ENCODE measurements around the gene CCDC141.

The CCDC141 gene

GRCh38 chr2:178863130-178863855, 186.6 kb downstream of the CCDC141 start:
- DNase-seq = no peak

- no peak for DNase-seq
These were observed 189.4 kb downstream of the CCDC141 start for GRCh38 chr2:178860551-178860950.

DNA sequence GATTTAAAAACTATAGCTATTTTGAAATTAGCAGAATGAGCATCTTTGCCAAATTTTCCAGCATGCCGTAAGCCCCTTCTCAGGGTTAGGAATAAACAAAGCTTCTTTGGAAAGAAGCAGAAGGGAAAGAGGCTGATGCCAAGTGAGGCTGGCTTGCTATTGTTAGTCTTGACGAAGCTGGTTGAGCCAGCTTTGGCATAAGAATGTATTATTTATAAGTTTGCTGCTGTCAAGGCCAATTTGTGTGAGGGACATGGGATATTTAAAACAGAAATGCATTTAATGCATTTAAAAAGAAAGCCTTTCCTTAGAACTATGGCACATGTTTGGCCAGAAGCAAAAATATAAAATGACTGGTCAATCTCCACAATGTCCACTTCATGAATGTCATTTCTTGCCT, 190.2 kb downstream of the CCDC141 start:
- DNase-seq = no peak

DNA sequence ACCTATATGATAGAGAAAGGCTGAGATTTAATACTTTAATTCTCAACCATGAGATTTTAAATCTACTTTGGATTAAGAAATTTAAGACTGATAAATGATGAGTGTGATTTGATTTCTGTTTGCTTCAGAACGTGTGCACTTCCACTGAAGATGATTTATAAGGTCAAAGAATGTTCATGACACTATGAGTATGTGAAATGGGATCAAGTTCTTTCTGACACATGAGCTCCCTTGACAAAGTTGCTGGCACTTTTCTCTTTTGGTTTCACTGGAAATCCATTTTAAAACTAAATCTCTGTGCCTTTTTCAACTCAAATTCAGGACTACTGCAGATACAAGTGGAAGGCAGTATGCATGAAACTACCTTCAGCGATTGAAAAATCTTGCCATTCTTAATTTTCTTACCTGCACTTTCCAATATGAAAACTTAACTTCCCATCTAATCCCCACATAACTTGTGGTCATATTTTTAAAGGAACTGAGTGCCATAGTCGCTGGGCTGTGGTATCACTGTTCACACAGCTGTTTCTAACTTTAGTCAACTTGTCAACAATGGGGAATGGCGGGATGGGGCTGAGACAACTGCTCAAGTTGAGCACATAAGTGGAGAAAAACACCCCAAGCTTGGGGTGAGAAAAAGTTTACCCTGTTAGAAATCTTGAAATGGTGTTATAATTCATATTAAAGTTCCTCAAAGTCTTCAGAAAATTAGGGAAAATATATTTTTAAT, 190.9 kb downstream of the CCDC141 start:
- no peak for DNase-seq

- no peak for DNase-seq
These were observed 194.8 kb downstream of the CCDC141 start for GRCh38 chr2:178855151-178855550.

DNA sequence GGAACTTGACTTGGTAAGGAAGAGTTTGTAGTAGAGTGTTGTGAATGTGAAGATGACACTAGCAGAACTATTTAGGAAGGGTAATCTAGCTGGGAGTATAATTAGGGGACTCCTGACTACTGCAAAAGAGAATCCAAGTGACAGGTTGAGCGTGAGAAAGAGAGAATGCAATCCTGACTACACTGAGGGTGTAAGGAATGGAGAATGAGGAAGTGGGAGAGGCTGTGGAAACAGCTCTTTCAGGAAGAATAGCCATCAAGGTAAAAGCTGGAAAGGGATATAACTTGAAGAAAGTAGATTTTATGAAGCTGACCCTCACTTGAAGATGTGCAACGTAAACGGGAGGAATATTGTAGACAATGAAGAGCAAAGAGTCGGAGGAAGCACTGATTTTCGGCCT, 201.6 kb downstream of the CCDC141 start:
- DNase-seq = no peak

DNA sequence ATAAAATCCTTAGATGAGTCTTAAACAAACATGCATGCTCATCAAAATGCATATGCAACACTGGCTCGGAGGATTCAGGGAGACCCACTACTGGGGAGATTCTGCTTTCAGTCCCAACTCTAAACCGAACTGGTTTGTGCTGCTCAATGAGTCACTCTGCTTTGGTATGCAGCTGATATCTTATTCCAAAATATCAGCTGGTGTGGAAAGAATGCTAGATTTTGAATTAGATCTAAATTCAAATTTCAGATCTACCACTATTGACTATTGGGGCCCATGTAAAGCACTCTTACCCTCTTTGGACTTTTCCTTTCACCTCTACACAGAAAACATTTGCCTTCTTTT, 203.5 kb downstream of the CCDC141 start:
- no peak for DNase-seq

DNA sequence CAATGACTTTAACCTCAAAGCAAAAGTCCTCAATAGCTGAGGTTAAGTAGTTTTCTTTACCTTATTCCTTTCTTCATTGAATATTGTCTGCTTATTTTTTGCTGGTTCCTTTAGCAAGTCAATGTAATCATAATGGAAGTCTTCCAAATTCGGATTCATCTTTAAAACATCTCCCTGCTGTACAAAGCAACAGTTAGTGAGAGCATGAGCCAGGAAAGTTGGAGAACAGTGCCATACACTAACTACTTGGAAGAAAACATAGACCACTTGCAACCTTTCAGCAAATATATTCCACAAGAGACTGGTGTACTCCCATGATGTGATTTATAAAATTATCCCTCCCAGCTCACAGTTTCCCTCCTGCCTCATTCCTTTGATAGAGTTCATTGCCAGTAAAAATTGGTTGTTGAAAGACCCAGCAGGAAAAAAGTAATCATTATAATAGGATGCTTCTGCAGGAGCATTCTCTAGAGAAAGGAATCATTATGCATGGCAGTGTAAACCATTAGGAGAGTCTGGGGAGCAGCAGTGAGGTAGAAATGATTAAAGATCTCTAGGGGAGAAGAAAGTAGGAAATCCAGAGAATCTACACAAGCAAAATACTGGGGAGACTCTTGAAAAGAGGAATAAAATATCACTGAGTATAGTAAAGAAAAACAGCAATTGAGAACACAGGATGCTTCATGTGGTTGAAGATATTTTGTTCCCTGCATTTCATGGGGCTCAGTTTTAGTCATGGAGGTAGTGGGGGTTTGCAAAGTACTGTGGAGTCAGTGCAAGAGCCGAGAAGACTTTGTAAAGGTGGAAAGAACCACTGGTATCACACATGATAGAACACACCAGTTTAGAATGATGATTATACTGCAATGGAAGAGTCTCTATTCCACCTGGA, 204.1 kb downstream of the CCDC141 start:
- DNase-seq = no peak

- DNase-seq = no peak
These were observed 205.2 kb downstream of the CCDC141 start for GRCh38 chr2:178844701-178845100.

GRCh38 chr2:178844269-178844668, 205.7 kb downstream of the CCDC141 start:
- DNase-seq = no peak

DNA sequence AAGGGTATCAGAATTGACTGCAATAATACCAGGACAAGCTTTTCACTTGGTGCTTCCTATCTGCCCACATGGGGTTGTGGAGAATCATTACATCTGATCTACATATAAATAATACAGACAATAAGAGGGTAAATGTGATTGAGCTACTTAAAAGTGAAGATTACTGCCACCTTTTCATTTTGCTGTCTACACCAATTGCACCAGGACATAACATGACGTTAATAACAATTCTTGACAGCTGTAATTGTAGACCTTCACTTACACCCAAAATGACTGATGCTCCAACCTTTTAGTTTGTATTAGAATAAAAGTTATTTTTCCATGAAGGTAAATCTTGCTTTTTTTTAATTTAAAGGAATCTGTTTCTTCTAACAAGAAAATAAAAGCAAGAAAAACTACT, 206.2 kb downstream of the CCDC141 start:
- no peak for DNase-seq

- DNase-seq = no peak
These were observed 213.1 kb downstream of the CCDC141 start for GRCh38 chr2:178836807-178837206.

DNA sequence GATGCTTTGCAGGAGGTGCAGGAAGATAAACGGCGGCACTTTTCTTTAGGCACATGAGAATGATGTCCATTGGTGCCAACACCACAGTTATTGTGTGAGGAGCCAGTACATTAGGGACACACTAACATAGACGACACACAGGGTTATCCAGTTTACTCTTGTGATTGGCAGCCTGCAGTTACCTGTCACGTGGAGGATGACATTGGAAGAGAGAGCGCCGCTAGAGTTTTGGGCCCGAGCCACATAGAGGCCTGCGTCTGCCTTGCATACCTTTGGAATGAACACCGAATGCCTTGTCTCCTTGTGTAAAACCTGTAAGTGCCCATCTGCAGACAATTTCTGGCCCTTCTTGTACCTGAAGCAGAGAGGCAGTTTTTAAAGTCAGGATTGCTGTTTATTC, 215.9 kb downstream of the CCDC141 start:
- no peak for DNase-seq

DNA sequence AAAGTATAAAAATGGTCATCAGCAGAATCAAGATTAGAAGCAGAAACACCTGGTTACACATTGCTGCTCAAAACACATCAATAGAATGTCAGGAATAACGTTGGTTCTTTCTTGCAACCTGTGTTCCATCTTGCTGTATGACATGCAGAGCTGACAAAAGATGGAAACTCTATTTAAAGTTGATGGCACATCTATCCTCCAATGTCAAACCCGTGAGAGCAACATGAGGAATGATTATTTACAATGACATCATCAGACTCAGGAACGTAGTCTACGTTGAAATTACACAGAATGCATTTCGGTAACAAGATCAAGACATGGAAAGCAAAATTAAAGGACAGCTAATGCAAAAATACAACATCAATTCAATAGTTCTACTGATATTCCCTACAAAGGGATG, 216.6 kb downstream of the CCDC141 start:
- no peak for DNase-seq

DNA sequence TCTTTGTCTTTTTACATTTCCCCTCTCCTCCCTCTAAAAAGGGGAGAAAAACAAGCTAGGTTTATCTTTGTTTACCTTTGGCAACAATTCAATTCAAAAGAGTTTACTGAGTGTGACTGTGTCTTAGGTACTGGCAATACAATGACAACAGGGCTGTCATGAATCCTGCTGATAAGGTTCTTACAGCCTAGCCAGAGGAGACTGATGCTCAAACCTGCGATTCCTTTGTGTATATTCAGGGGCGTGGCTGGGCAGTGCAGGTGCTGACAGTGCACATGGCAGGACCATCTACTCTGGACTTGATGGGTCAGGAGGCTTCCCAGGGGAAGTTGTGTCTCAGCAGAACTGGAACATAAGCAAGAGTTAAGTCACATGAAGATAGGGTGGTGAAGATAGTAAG, 219.5 kb downstream of the CCDC141 start:
- DNase-seq = no peak

DNA sequence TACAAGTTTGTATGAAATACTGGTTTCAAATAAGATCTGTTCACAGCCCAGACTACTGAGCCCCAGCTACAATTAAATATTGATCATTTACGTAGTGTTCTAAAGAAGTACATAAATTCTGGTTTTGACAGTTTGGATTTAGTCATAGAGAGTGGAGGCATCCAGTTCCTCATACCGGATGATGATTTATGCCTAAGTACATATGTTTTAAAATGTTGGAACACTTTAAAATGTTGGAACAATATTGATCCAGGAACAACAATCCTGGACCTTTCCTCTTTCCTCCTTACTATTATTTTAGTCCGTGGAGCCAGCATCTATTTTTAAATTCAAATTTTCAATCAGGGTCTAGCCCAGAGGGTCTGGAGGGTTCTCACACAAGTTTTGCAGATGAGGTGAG, 220.0 kb downstream of the CCDC141 start:
- DNase-seq = no peak

GRCh38 chr2:178829299-178829960, 220.5 kb downstream of the CCDC141 start:
- DNase-seq = no peak

DNA sequence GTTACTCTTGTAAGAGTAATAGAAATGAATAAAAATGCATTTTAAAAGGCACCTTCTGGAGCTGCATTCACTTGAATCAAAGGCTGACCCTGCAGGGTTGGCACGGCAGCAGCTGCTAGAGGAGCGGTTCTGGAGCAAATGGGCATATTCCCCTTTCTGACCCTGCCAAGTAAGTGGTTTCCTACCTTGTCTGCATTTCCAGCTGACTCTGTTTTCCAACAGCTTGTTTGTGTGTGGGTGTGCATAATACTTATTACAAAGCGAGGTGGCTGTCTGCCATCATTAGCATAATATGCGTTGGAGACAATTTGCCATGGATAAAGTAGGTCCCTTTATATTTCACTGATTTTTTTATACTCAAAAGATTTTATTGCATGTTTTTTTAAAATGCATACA, 221.5 kb downstream of the CCDC141 start:
- no peak for DNase-seq

DNA sequence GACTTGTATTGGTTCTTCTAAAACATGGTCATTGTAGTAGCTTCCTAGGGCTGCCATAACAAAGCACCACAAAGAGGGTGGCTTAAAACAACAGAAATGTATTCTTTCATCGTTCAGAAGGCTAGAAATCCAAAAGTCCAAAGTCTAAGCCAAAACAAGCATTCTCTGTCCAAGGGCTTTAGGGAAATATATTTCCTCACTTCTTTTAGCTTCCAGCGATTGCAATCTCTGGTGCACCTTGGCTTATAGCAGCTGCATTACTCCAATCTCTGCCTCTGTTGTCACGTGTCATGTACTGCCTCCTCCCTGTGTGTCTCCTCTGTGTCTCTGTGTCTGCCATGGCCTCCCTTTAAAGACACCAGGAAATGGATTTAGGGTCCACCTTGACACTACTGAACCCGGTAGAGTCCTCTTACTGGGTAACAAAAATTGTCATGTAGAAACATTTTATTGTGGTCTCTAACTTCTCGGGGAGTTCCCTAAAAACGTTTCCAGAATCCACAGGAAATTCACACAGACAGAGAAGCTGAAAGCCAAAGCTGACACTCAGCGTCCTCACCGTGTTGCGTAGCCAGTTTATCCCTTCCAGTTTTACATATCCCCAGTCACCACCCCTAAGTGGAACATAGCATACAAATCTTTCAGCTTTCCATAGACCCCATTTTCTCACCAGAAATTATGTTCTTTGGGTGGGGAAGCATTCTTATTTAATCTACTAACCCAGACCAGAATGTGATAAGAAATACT, 222.0 kb downstream of the CCDC141 start:
- no peak for DNase-seq

- DNase-seq = no peak
These were observed 222.8 kb downstream of the CCDC141 start for GRCh38 chr2:178827111-178827510.

GRCh38 chr2:178825183-178825582, 224.8 kb downstream of the CCDC141 start:
- no peak for DNase-seq

DNA sequence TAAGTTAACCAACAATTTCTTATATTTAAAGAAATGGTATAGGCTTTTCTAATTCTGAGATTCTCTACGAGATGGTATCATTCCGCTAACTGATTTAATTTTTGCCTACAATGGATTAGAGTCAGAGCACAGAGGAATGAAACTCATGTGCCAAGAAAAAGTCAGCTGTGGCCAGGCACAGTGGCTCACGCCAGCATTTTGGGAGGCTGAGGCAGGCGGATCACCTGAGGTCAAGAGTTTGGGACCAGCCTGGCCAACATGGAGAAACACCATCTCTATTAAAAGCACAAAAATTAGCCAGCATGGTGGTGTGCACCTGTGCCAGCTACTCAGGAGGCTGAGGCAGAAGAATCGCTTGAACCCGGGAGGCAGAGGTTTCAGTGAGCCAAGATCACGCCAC, 225.8 kb downstream of the CCDC141 start:
- DNase-seq = no peak

All from T-helper 9 cell (primary cell).